A549 (cell line): ENCODE results near the gene SRGAP1. TPM values are rescaled to one million over a fixed set of nuclear protein-coding genes. Genes with fewer than 3 reads are reported as not detected.

Experiments used
- ATAC-seq, 2 experiments: fragments of 200-7000 bp in 1 of 2; fragments of >200 bp in 1 of 2; cut with Nextera tagmentation in 1 of 2; cut with Tn5 transposase in 1 of 2; 3 replicates each; pipeline versions ENCODE4 v1.8.0 to v1.9.1; 2018 to 2020; ENCODE audit warnings: mild to moderate bottlenecking in 1 of 2, moderate library complexity in 1 of 2
- CTCF ChIA-PET: fragments of 300-600 bp; sonication (Branson Sonifier 250); formaldehyde crosslinking; extraction: SDS; loops from one replicate; lab custom pipeline; 2021; ENCODE audit warnings: antibody characterized with exemption, inconsistent platforms; lab: Yijun Ruan, JAX
- POLR2A ChIA-PET: fragments of 350-600 bp; formaldehyde crosslinking; extraction: SDS; loops from one replicate; lab custom pipeline; 2021; ENCODE audit warnings: antibody characterized with exemption, inconsistent platforms; lab: Yijun Ruan, JAX
- DNase-seq, 2 experiments: peaks; one replicate each; pipeline versions ENCODE4 v3.0.0 to v3.0.0-alpha.2; 2011 to 2016; ENCODE audit warnings: low read depth in 1 of 2, low spot score in 1 of 2
- FAIRE-seq: peaks from 2 replicates; lab custom pipeline; 2011; peaks lifted over from hg19 to GRCh38; lab: Jason Lieb, UNC
- H3K27ac ChIP-seq, 2 experiments: fragments of >200 bp; sonication (Bioruptor Twin); formaldehyde crosslinking; 3 replicates each; pipeline ENCODE4 v1.5.1; 2016 to 2017
- H3K4me1 ChIP-seq: fragments of >200 bp; sonication (Bioruptor Twin); formaldehyde crosslinking; 3 replicates; pipeline ENCODE4 v1.6.1; 2016
- H3K4me2 ChIP-seq: fragments of >200 bp; sonication (Bioruptor Twin); formaldehyde crosslinking; 3 replicates; pipeline ENCODE4 v1.6.1; 2016
- H3K4me3 ChIP-seq: fragments of >200 bp; sonication (Bioruptor Twin); formaldehyde crosslinking; 3 replicates; pipeline ENCODE4 v1.5.1; 2016
- H3K9me3 ChIP-seq: fragments of >200 bp; sonication (Bioruptor Twin); formaldehyde crosslinking; 3 replicates; pipeline ENCODE4 v1.6.1; 2016
- CBX2 ChIP-seq: fragments of 200-600 bp; sonication (generic); IDR thresholded peaks from 2 replicates; pipeline ENCODE4 v1.6.1; 2016; ENCODE audit warnings: low read depth, mild to moderate bottlenecking, borderline replicate concordance
- CHD4 ChIP-seq: fragments of 200-600 bp; sonication (generic); IDR thresholded peaks from 2 replicates; pipeline ENCODE4 v1.6.1; 2016; ENCODE audit warnings: antibody characterized with exemption, mild to moderate bottlenecking, borderline replicate concordance
- CTCF ChIP-seq: fragments of >200 bp; sonication (Bioruptor Twin); formaldehyde crosslinking; IDR thresholded peaks from 3 replicates; pipeline ENCODE4 v1.5.1; 2016
- ELK1 ChIP-seq: fragments of 150-350 bp; IDR thresholded peaks from 2 replicates; pipeline ENCODE4 v1.6.1; 2014; ENCODE audit warnings: low read depth, mild to moderate bottlenecking, low read length
- FOSB ChIP-seq: fragments of 250-450 bp; sonication (Bioruptor Pico); IDR thresholded peaks from 2 replicates; pipeline ENCODE4 v1.5.0; 2020; ENCODE audit warnings: mild to moderate bottlenecking, moderate library complexity
- HDAC2 ChIP-seq: fragments of 200-600 bp; sonication (generic); IDR thresholded peaks from 2 replicates; pipeline ENCODE4 v1.6.1; 2016
- HOXB13 ChIP-seq: fragments of 250-450 bp; sonication (Bioruptor Pico); IDR thresholded peaks from 2 replicates; pipeline ENCODE4 v1.5.0; 2020; ENCODE audit warnings: low read depth, mild to moderate bottlenecking, moderate library complexity
- JUNB ChIP-seq: fragments of >200 bp; sonication (Bioruptor Twin); formaldehyde crosslinking; IDR thresholded peaks from 2 replicates; pipeline ENCODE4 v1.6.1; 2016
- NFE2L2 ChIP-seq: fragments of 150-350 bp; conservative IDR thresholded peaks from 2 replicates; pipeline ENCODE4 v1.6.1; 2014; ENCODE audit warnings: low read length
- POLR2A ChIP-seq: IDR thresholded peaks from 2 replicates; pipeline ENCODE4 v1.6.1; 2012; ENCODE audit warnings: mild to moderate bottlenecking, low read length
- RCOR1 ChIP-seq: fragments of 150-350 bp; IDR thresholded peaks from 2 replicates; pipeline ENCODE4 v1.6.1; 2014; ENCODE audit warnings: antibody characterized with exemption, low read length, low read depth
- RNF2 ChIP-seq: fragments of 200-600 bp; sonication (generic); IDR thresholded peaks from 2 replicates; pipeline ENCODE4 v1.6.1; 2016; ENCODE audit warnings: low read depth, mild to moderate bottlenecking, antibody characterized with exemption, moderate library complexity, borderline replicate concordance
- SMC3 ChIP-seq: fragments of >200 bp; sonication (Bioruptor Twin); formaldehyde crosslinking; IDR thresholded peaks from 3 replicates; pipeline ENCODE4 v1.6.1; 2018; ENCODE audit warnings: inconsistent platforms
- SREBF2 ChIP-seq: fragments of 450-650 bp; IDR thresholded peaks from 2 replicates; pipeline ENCODE4 v1.6.1; 2014; ENCODE audit warnings: mild to moderate bottlenecking, moderate library complexity
- TFCP2L1 ChIP-seq: fragments of 250-450 bp; sonication (Bioruptor Pico); IDR thresholded peaks from 2 replicates; pipeline ENCODE4 v1.5.0; 2021; ENCODE audit warnings: mild to moderate bottlenecking
- ZC3H11A ChIP-seq: fragments of 450-650 bp; IDR thresholded peaks from 2 replicates; pipeline ENCODE4 v1.6.1; 2014; ENCODE audit warnings: antibody characterized with exemption, mild to moderate bottlenecking
- ZFP36 ChIP-seq: fragments of 450-650 bp; IDR thresholded peaks from 2 replicates; pipeline ENCODE4 v1.6.1; 2014; ENCODE audit warnings: borderline replicate concordance; ENCODE audit not compliant: partially characterized antibody
- ZNF302 ChIP-seq: fragments of 250-450 bp; sonication (Bioruptor Pico); IDR thresholded peaks from 2 replicates; pipeline ENCODE4 v1.9.0; 2021; ENCODE audit warnings: inconsistent platforms, mild to moderate bottlenecking, moderate library complexity
- WGBS: methylation state at CpG from one replicate; pipeline ENCODE4 v1.1.6; 2017; ENCODE audit errors: missing lambda C conversion rate; 5-methylcytosine and 5-hydroxymethylcytosine counted together
- polyA plus RNA-seq, 4 experiments: library from polyadenylated mRNA; depleted of rRNA in 3 of 4; stranded (reverse); fragments of >200 nt; fragmentation: RNase III in 1 of 4; extraction: RNeasy Plus Mini Kit Qiagen cat#74134 plus additional on column Dnase treatment in 1 of 4; gene quantifications; 2 replicates in 3 of 4; 3 replicates in 1 of 4; pipeline ENCODE4 v1.2.3, GENCODE V29; 2011 to 2017

The SRGAP1 gene
- polyA plus RNA-seq, 2 of the 4 experiments (the other 2 are of a cell fraction), result 7.9 to 22.9 TPM

- no peak for FAIRE-seq
- 86% methylated on average over 1 of the region's 1 CpG for WGBS
- ChIA-PET POLR2A (no interaction called here), CTCF (interaction anchor here (0.6 to 1.3 kb wide), 2 partner anchors 346 to 350 kb away, joined by 3 to 5 read pairs; no protein-coding TSS in a partner anchor)
- Histone ChIP-seq H3K27ac (no peak overlapping the region), H3K9me3 (no peaks in the 10 kb centered on the region), H3K4me3 (no peak overlapping the region), H3K4me2 (no peak overlapping the region), H3K4me1 (peaks cover 23% of the 10 kb centered on the region)
- TF ChIP-seq RCOR1, result no peak
- no peak for TF ChIP-seq ZC3H11A
- no peak for DNase-seq
- no peak for ATAC-seq
Measured at GRCh38 chr12:64189530-64189929, 345.0 kb downstream of the SRGAP1 start.

GRCh38 chr12:64190140-64190539, 345.6 kb downstream of the SRGAP1 start:
- Histone ChIP-seq H3K4me2 (no peak overlapping the region), H3K4me3 (no peak overlapping the region), H3K27ac (no peak overlapping the region), H3K4me1 (peaks cover 23% of the 10 kb centered on the region), H3K9me3 (no peaks in the 10 kb centered on the region)
- ATAC-seq, result no peak
- ChIA-PET POLR2A (no interaction called here), CTCF (interaction anchor here (0.6 to 1.3 kb wide), 3 partner anchors 8 to 351 kb away, joined by 3 to 5 read pairs (median 3); no protein-coding TSS in a partner anchor)
- TF ChIP-seq ELK1 (no peak), ZFP36 (no peak)
- DNase-seq, result no peak
- no peak for FAIRE-seq

GRCh38 chr12:64192644-64193444, 348.3 kb downstream of the SRGAP1 start:
- H3K27ac ChIP-seq, result no peak overlapping the region
- no peak overlapping the region for H3K4me2 ChIP-seq
- no peak overlapping the region for H3K4me3 ChIP-seq
- WGBS, result 89% methylated on average over 7 of the region's 7 CpGs
- no peak for TF ChIP-seq JUNB
- no peak for TF ChIP-seq HDAC2
- TF ChIP-seq NFE2L2, result no peak
- TF ChIP-seq CHD4, result no peak
- no peak for TF ChIP-seq ZNF302
- TF ChIP-seq CTCF, result no peak
- TF ChIP-seq POLR2A, result no peak
- no peak for TF ChIP-seq TFCP2L1 (CRISPR knock-in tag)
- no peak for TF ChIP-seq SREBF2
- TF ChIP-seq FOSB, result no peak
- CTCF ChIA-PET, result no interaction called here
- DNase-seq (no peak), ATAC-seq (no peak), FAIRE-seq (no peak)
- H3K4me1 ChIP-seq, result peaks cover 6% of the 10 kb centered on the region
- no peaks in the 10 kb centered on the region for H3K9me3 ChIP-seq
- POLR2A ChIA-PET, result no interaction called here

- no peak overlapping the region for H3K27ac ChIP-seq
- no peaks in the 10 kb centered on the region; the same call in 2 of the 3 replicates for H3K4me1 ChIP-seq
- ChIA-PET CTCF (interaction anchor here (1.0 to 1.9 kb wide), 2 partner anchors 10 to 350 kb away, joined by 4 to 6 read pairs; partner anchors contain the start of gene SRGAP1), POLR2A (no interaction called here)
- 85% methylated on average over 6 of the region's 6 CpGs for WGBS
- H3K9me3 ChIP-seq, result no peaks in the 10 kb centered on the region
- DNase-seq (no peak), ATAC-seq (no peak), FAIRE-seq (no peak)
- TF ChIP-seq SMC3 (no peak), CBX2 (no peak), RNF2 (no peak), HOXB13 (CRISPR knock-in tag) (no peak), ZFP36 (no peak)
- H3K4me3 ChIP-seq, result no peak overlapping the region
- no peak overlapping the region for H3K4me2 ChIP-seq
Measured at GRCh38 chr12:64193931-64194330, 349.4 kb downstream of the SRGAP1 start.
